Right ventricle myocardium superior (tissue), 1 donor: Measurements from ENCODE around the gene MPLKIP. TPM values are rescaled to one million over a fixed set of nuclear protein-coding genes. Genes with fewer than 3 reads are reported as not detected.
"Not testable (repeated sequence)": the region's sequence is repeated elsewhere in the genome, so short reads cannot be mapped to it uniquely, and the experiment has no call there.

Source experiments
- ATAC-seq: fragments of 200-7000 bp; cut with Tn5 transposase; one replicate; pipeline ENCODE4 v1.9.1; 2020; ENCODE audit warnings: mild to moderate bottlenecking; ENCODE audit not compliant: poor library complexity
- DNase-seq: peaks from one replicate; pipeline ENCODE4 v3.0.0-alpha.2; 2020
- intact Hi-C: fragments of 100-400 bp; cut with DNase I; formaldehyde crosslinking; loops from one replicate; pipeline ENCODE4 v1.11.2; 2022
- long read RNA-seq: library from polyadenylated mRNA; unstranded; transcript quantifications from one replicate; pipeline ENCODE4 v2.0.0, GENCODE V29; 2021
- total RNA-seq: library from RNA; stranded (reverse); fragmentation: NEBNext Ultra II Directional; extraction: Animal tissue kit (Norgen Biotek cat#: 25700); gene quantifications from one replicate; pipeline ENCODE4 v1.2.1, GENCODE V29; 2021
- donor health status: DM: no; HTN: yes; CAD: no; lungs with severe emphysema.

MPLKIP gene
- total RNA-seq = 13.6 TPM
- long read RNA-seq, full-length matches to known transcripts = 18 of 18 reads
- long read RNA-seq, partial matches to known transcripts = 0 of 18 reads
- long read RNA-seq, other reads (novel, unspliced or antisense) = 0 of 18 reads

DNA sequence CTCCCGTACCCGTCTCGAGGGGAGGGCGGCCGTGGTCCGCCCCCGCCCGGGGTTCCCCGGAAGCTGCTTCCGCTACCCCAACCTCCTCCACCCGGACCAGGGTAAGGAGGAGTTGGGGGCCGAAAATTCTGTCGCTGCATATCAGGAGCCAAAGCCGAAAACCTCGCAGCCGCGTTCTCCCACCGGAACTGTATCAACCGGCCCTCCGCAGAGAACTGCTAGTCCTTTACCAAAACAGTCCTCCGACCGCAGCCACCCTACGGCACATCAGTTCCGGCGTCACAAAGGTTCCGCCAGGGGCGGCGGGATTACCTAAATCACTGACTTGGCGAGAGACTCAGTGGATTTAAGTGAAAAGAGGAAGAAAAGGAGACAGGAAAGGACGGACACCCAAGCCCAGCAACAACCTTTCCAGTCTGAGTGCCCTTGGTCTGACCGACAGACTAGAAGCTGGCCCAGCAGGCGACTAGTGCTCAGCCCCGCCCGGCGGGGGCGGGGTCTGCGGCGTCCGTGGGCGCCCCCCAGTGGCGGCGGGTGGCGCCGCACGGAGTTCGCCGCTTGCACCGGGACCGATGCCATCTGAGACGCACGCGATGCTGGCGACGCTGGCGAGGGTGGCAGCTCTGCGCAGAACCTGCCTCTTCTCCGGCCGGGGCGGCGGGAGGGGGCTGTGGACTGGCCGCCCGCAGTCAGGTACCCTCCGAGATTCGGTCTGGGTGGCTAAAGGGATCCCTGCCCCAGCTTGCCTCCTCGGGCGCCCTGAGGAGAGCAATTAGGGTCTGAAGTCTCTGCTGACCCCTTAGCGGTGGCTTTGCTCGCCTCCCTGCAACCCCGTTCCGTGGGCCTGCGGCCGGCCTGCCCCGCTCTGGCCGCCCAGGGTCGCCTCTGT lies at the start of gene MPLKIP, which contains the start of gene SUGCT:
Gene MPLKIP, minus strand, starts transcription at position 195 of the 889 bp plus-strand sequence. Its CDS starts 55 bp downstream, at position 140.
Gene SUGCT, plus strand, starts transcription at position 578 of the 889 bp plus-strand sequence.
- intact Hi-C loops = no loop called here
- peak; percentile 88 for DNase-seq
- ATAC-seq = peak; percentile 98

DNA sequence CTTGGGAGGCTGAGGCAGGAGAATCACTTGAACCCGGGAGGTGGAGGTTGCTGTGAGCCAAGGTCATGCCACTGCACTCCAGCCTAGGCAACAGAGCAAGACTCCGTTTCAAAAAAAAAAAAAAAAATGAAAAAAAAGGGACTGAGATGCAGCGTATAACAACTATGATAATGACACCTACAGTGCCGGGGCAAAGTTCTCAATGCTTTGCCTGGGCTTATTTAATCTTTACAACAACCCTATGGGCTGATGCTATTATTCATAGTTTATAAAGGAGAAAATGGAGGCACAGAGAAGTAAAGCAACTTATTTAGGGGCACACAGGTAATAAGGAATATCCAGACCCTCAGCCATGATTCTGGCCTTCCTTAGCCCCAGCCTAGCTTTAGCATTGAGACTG lies 48.0 kb upstream of the MPLKIP start:
- intact Hi-C loops = no loop called here
- no peak for ATAC-seq
- no peak for DNase-seq

DNA sequence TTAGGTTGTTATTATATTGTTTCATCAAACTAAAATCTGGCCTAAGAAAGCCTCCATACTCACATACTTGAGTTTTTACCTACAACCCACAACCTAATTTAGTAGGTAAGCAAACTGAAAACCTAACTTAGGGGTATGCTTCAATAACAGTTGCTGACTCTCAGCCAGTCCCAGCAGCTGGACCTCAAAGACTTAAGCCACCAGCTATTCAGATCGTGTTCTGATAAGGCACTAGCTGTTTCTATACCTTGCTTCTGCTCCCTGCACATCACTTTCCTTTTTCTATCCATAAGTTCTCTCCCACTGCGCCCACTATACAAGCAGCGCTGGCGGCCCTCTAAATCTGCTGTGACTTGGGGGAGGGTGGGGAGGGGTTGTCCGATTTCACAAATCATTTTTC lies 42.6 kb upstream of the MPLKIP start:
- intact Hi-C loops = no loop called here
- no peak for ATAC-seq
- DNase-seq = no peak

DNA sequence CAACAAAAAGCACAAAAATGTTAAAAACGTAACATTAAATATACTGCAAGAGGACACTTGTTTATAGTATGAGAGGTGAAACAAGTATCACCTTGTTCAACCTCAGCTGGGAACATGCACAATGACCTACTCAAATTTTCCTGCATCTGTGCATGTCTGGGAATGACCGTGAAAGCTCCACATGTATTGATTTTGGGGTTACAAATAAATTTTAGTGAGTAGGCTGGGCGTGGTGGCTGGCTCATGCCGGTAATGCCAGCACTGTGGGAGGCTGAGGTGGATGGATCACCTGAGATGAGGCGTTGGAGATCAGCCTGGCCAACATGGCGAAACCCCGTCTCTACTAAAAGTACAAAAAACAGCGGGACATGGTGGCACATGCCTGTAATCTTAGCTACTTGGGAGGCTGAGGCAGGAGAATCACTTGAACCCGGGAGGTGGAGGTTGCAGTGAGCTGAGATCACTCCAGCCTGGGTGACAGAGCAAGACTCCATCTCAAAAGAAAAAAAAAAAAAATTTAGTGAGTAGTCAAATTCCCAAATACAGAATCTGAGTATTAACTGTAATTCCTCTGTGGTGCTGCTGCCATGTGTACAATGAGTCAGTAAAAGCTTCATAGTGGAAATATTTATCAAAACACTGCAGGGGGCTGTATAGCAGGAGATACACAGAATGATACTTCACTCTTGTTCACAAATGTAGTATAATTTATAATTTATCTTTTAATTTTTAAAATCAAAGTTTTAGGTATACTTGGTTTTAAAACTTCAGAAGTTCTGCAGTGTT lies 41.5 kb upstream of the MPLKIP start:
- no peak for ATAC-seq
- no peak for DNase-seq
- intact Hi-C loops = no loop called here

DNA sequence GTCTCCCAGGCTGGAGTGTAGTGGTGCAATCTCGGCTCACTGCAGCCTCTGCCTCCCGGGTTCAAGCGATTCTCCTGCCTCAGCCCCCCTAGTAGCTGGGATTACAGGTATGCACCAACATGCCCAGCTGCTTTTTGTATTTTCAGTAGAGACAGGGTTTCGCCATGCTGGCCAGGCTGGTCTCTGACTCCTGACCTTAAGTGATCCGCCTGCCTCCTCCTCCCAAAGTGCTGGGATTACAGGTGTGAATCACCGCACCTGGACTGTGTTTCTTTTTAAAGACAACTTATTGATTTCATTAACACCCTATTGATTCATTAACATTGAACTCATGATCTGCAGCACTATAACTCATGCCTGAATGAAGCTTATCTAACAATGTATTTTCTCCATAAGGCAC lies 40.8 kb upstream of the MPLKIP start:
- DNase-seq, intact Hi-C loops, ATAC-seq: not testable (repeated sequence)

DNA sequence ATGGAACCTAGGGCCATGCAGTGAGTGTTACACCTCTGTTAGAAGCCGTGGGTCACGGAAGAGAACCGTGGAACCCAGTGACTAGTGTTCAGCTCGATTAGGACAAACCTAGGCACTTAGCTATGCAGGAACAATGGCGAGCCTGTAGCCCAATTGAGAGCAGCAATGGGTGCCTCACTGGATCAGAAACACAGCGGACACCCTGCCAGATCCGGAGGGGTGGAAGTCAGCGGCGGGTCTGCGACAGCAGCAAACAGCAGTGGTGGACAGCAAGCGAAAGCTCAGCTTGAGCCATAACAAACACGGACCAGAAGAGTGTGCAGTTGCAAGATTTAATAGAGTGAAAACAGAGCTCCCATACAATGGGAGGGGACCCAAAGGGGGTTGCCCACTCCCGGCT lies 38.7 kb upstream of the MPLKIP start:
- DNase-seq, ATAC-seq, intact Hi-C loops: not testable (repeated sequence)

DNA sequence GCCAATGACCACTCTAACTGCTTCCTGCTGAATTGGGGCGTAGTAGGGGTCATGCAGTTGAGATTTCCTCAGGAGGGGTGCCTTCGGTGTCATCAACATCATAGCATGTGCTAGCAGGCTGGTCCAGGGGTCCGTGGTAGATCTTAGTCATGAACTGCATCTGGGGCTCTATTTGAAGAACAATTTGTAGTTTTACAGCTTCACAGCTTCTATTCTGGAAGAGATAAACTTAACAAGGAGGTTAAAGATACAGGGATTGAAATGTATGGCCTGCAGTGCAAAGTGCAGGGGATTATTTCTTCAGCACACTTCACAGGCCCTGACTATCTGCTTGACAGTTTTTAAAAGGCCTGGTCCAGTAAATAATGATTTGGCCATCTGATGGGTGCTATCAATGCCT lies 33.8 kb upstream of the MPLKIP start:
- intact Hi-C loops, ATAC-seq, DNase-seq: not testable (repeated sequence)

DNA sequence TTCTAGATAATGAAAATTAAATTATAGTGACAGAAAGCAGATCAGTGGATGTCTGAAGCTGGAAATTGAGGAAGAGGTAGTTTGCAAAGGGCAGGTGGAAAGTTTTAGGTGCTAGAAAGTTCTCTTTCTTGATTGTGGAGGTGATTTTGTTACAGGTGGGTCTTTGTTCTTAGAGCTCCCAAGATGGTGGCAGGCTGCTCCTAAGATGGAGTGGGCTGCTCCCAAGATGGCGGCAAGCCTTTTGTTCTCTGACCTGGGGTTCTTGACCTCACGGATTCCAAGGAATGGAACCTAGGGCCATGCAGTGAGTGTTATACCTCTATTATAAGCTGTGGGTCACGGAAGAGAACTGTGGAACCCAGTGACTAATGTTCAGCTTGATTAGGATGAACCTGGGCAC lies 32.9 kb upstream of the MPLKIP start:
- ATAC-seq (no peak), DNase-seq (no peak)
- intact Hi-C loops = no loop called here

DNA sequence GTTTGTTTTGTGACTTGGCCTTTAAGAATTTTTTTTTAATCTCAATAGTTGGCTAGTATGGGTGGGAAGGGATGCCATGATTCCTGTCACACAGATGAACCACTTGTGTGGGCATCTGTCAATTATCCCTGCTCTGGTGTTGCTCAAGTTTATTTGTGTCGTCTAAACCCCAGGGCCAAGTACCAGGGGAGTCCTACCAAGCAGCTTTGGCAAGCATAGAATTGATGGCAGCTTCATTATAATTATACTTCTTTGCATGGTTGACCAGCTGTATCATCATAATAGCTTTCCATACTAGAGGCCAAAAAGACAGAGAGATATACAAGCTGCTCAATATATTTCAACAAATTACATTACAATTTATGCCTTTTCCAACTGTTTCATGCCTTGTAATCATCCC lies 30.8 kb upstream of the MPLKIP start:
- intact Hi-C loops = no loop called here
- DNase-seq (no peak), ATAC-seq (no peak)

DNA sequence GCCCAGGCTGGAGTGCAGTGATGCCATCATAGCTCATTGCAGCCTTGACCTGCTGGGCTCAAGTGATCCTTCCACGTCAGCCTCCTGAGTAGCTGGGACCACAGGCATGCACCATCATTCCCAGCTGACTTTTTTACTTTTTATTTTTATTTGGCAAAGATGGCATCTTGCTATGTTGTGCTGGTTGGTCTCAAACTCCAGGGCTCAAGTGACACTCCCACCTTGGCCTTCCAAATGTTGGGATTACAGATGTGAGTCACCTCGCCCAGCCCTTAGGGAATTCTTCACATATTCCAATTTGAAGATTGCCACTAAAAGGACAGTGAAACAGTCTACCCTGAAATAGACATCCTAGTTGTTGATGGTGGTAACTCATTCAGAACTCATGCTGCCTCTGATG lies 28.1 kb upstream of the MPLKIP start:
- ATAC-seq (no peak), DNase-seq (no peak)
- intact Hi-C loops = no loop called here

DNA sequence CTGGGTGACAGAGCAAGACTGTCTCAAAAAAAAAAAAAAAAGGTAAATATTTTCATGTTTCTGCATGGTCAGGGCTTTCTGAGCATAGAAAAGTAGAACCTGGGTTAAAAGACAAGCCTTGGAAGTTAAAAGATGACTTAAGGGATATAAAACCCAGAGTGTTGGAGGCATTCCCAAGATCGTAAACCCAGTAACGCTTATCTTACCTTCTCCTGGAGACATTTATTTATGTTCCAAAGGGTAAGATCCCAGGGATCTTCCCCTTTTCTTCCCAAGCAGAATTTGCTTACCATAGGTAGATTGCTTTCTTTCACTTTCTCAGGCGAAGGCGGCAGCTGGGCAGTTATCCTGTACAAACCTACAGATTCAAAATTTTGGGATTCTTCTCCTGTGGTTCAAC lies 22.6 kb upstream of the MPLKIP start:
- ATAC-seq (no peak), DNase-seq (no peak)
- intact Hi-C loops = no loop called here

DNA sequence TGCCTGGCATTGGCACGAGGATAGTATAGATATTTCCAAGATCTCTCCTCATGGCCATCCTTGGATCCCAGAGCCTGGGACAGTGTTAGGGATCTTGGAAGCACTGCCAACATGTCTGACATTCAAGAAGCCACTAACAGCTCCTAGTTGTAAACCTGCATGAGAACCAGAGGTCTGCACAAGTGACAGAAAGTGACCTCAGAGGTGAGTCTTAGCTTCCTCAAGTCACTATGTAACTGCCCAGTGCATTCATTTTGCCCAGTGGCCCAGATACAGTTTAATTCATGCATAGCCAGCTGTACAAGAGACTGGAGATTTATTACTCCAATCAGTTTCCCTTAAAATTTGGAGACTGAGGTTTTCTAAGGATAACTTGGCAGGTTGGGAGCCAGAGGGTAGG lies 17.1 kb upstream of the MPLKIP start:
- ATAC-seq (no peak), DNase-seq (no peak)
- intact Hi-C loops = no loop called here

DNA sequence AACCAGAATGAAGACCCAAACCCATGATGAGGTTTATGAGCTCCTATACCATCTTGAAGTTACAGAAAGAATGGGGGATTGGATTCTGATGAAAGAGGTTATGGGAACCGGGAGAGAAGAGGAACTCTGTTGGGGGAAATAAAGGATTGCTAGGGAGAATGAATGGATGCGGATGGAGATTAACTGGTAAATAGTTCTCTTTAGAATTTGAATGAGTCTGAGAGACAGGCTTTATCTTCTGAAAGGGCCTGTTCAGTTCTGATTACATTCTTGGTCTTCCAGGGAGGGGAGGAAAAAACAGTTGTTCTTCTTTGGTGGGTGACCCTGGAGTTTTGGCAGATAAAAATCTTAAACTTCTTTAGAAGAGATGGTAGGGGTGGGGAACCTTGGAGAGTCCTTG lies 14.2 kb upstream of the MPLKIP start:
- ATAC-seq = no peak
- no peak for DNase-seq

DNA sequence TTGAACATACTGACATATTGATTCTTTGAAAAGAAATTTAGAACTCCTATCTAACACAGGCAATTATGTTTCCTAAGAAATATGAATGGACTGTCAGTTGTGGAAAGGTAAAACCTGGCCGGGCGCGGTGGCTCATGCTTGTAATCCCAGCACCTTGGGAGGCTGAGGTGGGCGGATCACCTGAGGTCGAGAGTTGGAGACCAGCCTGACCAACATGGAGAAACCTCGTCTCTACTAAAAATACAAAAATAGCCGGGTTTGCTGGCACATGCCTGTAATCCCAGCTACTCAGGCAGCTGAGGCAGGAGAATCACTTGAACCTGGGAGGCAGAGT lies 13.8 kb upstream of the MPLKIP start:
- not testable (repeated sequence) for ATAC-seq, DNase-seq

More for the DNA sequence above, 14.2 kb upstream of the MPLKIP start:
- intact Hi-C loops = no loop called here

DNA sequence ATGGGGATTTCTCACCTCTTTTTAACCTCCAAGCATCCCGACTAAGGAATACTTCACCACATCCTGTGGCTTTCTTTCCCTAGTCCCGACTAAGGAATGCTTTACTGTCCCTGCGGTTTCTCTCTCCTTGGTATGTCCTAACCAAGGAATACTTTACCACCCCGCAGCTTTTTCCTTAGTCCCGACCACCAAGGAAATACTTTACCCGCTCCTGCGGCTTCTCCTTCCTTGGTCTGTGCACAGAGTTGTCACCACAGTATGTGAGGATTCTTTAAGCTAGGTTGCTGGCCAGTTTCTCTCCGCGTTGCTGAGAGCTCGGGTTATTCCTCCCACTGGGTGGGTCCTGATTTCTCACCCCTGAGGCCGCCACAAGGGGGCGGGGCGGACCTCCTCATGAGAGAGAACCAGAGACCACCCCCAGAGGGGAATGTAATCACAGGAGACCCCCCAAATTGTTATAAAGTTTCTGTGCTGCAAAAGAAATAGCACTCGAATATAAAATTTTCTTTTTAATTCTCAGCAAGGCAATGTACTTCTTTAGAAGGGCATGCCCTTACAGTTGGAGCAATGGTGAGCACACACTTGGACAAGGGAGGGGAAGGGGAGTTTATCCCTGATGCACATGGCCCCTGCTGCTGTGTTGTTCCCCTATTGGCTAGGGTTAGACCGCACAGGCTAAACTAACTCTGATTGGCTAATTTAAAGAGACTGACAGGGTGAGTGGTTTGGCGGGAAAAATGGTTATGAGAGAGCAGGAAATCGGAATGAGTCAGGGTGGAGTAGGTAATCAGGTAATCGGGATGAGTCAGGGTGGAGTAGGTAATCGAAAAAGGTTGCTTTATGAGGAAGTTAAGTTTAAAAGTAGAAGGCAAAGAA lies 13.2 kb upstream of the MPLKIP start:
- DNase-seq = no peak
- ATAC-seq = no peak
- intact Hi-C loops = no loop called here

More for the DNA sequence above, 13.8 kb upstream of the MPLKIP start:
- intact Hi-C loops = not testable (repeated sequence)

DNA sequence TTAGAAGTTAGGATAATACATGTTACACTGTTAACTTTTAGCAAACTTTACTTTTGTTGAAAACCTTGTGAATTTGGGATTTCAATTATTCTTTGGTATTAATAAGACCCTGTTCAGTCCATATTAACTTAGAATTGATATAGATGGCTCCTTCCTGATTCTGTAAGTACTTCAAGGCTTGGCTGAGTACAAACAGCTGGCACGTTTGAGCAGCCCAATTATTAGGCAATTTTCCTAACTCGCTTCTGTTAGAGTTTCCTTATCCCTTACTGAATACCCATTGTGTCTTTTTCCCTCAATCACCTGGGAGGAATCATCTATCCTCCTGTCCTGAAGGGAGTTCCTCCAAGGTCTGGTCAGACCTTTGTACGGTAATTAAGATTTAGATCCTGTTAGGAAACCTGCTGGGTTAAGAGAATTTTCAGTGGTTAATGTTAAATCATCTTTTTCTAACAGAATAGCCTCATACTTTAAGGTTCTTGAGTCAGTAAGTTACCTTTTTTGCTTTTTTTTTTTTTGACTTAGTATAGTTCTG lies 11.2 kb upstream of the MPLKIP start:
- DNase-seq, ATAC-seq, intact Hi-C loops: not testable (repeated sequence)

DNA sequence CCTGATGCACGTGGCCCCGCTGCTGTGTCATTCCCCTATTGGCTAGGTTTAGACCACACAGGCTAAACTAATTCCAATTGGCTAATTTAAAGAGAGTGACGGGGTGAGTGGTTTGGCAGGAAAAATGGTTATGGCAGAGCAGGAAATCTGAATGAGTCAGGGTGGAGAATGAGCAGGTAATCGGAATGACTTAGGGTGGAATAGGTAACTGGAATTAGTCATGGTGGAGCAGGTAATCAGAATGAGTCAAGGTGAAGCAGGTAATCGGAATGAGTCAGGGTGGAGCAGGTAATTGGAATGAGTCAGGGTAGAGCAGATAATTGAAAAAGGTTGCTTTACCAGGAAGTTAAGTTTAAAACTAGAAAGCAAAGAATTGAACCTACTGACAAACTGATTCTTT lies 7.5 kb upstream of the MPLKIP start:
- ATAC-seq, DNase-seq, intact Hi-C loops: not testable (repeated sequence)

DNA sequence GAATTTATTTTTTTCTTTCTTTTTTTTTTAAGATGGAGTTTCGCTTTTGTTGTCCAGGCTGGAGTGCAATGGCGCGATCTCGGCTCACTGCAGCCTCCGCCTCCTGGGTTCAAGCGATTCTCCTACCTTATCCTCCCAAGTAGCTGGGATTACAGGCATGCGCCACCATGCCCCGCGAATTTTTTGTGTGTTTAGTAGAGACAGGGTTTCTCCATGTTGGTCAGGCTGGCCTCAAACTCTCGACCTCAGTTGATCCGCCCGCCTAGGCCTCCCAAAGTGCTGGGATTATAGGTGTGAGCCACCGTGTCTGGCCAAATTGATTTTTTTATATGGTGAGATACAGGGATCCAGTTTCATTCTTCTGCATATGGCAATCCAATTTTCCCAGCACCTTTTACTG lies 5.5 kb upstream of the MPLKIP start:
- DNase-seq, ATAC-seq, intact Hi-C loops: not testable (repeated sequence)
